ENCODE measurements around the gene HOXB5.

The HOXB5 gene

DNA sequence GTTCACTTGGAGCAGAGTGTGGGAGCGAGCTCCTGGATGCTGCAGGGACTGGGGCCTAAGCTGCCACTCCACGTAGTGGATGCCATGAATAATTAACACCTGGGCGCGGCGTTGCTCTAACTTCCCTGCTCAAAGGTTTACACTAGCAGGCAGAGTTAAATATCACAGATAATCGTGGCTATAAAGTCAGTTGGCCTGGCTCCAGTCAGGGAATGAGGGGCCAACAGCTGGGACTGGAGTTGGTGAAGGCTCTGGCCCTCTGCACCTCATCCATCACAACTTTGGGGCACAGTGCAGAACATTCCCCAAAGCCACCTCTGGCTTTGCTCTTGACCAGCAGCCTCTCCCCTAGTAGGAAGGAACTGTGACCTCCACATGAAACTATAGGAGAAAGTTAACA is 26.4 kb downstream of the HOXB5 start:
- H3K9ac ChIP-seq: no peak overlapping the region
- no peak overlapping the region for H3K4me3 ChIP-seq (ENCODE audit: low read depth, low read length)
- TF ChIP-seq, protein P1, sequence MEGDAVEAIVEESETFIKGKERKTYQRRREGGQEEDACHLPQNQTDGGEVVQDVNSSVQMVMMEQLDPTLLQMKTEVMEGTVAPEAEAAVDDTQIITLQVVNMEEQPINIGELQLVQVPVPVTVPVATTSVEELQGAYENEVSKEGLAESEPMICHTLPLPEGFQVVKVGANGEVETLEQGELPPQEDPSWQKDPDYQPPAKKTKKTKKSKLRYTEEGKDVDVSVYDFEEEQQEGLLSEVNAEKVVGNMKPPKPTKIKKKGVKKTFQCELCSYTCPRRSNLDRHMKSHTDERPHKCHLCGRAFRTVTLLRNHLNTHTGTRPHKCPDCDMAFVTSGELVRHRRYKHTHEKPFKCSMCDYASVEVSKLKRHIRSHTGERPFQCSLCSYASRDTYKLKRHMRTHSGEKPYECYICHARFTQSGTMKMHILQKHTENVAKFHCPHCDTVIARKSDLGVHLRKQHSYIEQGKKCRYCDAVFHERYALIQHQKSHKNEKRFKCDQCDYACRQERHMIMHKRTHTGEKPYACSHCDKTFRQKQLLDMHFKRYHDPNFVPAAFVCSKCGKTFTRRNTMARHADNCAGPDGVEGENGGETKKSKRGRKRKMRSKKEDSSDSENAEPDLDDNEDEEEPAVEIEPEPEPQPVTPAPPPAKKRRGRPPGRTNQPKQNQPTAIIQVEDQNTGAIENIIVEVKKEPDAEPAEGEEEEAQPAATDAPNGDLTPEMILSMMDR (IDR thresholded peaks at IDR 0.05): no peak
- no peak overlapping the region for H2AFZ ChIP-seq
- H3K36me3 ChIP-seq (ENCODE audit: control insufficient read depth, insufficient read depth, low read length): no peaks in the 10 kb centered on the region
- no peaks in the 10 kb centered on the region for H3K9me3 ChIP-seq (ENCODE audit: control insufficient read depth, low read length)
- H3K27me3 ChIP-seq (ENCODE audit: control insufficient read depth, insufficient read depth, low read length): no peaks in the 10 kb centered on the region
- no peak overlapping the region for H3K4me2 ChIP-seq (ENCODE audit: low read length)
- no peaks in the 10 kb centered on the region for H3K4me1 ChIP-seq
- no peaks in the 10 kb centered on the region for H3K79me2 ChIP-seq
- H3K27ac ChIP-seq: no peak overlapping the region

DNA sequence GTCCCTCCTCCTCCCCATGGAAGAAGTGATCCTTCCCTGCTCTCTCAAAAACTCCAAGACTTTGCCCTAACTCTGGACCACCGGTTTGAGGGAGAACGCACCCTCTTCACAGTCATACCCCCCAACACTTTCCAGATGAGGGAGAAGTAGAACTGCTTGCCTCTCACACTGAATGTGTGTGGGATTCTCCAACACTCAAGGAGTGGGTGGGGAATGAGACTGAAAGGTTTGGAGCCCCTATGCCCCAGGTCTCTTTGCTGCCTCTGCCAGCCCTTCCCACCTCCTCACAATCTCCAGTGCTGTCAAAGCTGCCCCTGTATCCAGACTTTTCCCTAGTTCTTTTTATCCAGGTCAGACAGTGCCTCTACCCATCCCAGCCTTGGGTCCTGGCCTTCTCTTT is 26.9 kb downstream of the HOXB5 start:
- H3K4me3 ChIP-seq (ENCODE audit: low read depth, low read length): no peak overlapping the region
- no peaks in the 10 kb centered on the region for H3K27me3 ChIP-seq (ENCODE audit: control insufficient read depth, insufficient read depth, low read length)

DNA sequence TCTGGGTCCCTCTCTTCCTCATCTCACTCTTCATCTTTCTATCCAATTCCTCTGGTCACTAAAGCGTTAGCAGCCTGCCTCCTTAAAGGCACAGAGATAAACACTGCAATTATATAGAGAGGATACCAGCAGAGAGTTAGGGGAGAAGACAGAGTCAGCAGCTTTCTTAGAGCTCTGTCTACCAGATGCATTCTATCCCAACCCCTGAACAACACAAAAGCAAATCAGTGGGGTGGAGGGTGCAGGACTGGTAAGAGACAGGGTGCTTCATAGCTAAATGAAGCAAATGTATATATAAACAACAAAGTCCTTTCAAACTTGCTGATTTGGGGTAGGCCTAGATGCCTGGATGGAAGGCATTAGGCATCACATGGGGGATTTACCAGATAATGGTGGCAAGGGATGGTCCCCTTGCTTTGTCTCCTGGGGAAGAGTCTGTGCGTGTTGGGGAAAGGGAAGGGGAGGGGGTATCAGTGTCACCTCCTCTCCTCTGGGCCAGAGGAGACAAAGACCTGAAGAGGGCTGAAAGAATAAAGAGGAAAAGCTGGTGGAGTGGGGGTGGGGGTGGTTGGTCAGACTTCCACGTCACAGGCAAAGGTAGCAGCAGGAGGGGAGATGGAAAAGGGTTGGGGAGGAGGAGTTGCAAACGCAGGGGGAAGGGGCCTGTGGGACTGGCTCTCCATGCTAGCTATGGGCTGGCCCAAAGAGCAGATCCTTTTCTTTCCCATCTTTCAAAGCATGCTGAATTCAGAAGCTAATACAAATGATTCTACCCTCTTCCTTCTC is 27.5 kb downstream of the HOXB5 start:
- Histone ChIP-seq H3K36me3 (ENCODE audit: control insufficient read depth, insufficient read depth, low read length) (no peaks in the 10 kb centered on the region), H3K4me1 (no peaks in the 10 kb centered on the region), H3K9ac (no peak overlapping the region), H3K9me3 (ENCODE audit: control insufficient read depth, low read length) (no peaks in the 10 kb centered on the region), H3K27me3 (ENCODE audit: control insufficient read depth, insufficient read depth, low read length) (no peaks in the 10 kb centered on the region), H2AFZ (no peak overlapping the region), H3K79me2 (no peaks in the 10 kb centered on the region), H3K27ac (no peak overlapping the region), H3K4me3 (ENCODE audit: low read depth, low read length) (no peak overlapping the region), H3K4me2 (ENCODE audit: low read length) (no peak overlapping the region)
- TF ChIP-seq, protein P1 (IDR thresholded peaks at IDR 0.05): no peak

More for the DNA sequence above, 26.9 kb downstream of the HOXB5 start:
- TF ChIP-seq, protein P1 (IDR thresholded peaks at IDR 0.05): no peak
- Histone ChIP-seq H3K27ac (no peak overlapping the region), H3K4me1 (no peaks in the 10 kb centered on the region), H3K9ac (no peak overlapping the region), H3K36me3 (ENCODE audit: control insufficient read depth, insufficient read depth, low read length) (no peaks in the 10 kb centered on the region), H2AFZ (no peak overlapping the region), H3K79me2 (no peaks in the 10 kb centered on the region), H3K9me3 (ENCODE audit: control insufficient read depth, low read length) (no peaks in the 10 kb centered on the region), H3K4me2 (ENCODE audit: low read length) (no peak overlapping the region)

DNA sequence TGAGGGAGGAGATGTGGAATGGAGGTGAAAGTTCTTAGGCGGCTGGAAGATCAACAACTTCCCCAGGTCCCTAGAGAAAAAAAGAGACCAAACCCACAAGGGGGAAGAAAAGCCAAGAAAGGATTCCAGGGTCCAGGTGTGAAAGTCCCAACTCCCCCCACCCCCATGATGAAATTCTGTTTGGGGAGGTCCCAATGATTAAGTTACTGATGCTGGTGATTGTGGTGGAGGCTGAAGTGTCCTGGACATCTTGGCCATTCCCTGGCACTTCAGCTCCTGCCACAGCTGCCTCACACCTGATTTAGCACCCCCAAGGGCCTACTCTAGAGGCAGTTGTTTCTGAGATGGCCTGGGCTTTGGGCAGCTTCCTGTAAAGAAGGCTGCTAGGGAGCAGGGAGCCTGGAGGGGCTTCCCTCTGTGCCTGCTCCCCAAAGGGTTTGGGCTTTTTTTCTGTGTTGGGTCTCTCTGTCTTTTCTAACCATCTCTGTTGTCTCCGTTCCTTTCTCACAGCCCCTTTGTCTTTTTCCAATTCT is 28.5 kb downstream of the HOXB5 start:
- H3K9ac ChIP-seq: no peak overlapping the region
- no peaks in the 10 kb centered on the region for H3K9me3 ChIP-seq (ENCODE audit: control insufficient read depth, low read length)
- H3K79me2 ChIP-seq: no peaks in the 10 kb centered on the region
- H3K4me2 ChIP-seq (ENCODE audit: low read length): no peak overlapping the region
- no peaks in the 10 kb centered on the region for H3K27me3 ChIP-seq (ENCODE audit: control insufficient read depth, insufficient read depth, low read length)
- no peak overlapping the region for H2AFZ ChIP-seq
- no peaks in the 10 kb centered on the region for H3K36me3 ChIP-seq (ENCODE audit: control insufficient read depth, insufficient read depth, low read length)
- TF ChIP-seq, protein P1 (IDR thresholded peaks at IDR 0.05): no peak
- H3K4me1 ChIP-seq: no peaks in the 10 kb centered on the region
- no peak overlapping the region for H3K4me3 ChIP-seq (ENCODE audit: low read depth, low read length)
- H3K27ac ChIP-seq: no peak overlapping the region

Measured in parathyroid adenoma (tissue), 2 donors.